HL-60 (cell line): Measurements from ENCODE around the gene MARCO.

Experiments used
- GABPA ChIP-seq: IDR thresholded peaks from 2 replicates; pipeline ENCODE4 v1.6.1; 2012; ENCODE audit warnings: low read depth
- TF ChIP-seq, protein P1 (sequence below): IDR thresholded peaks from one replicate; pipeline ENCODE4 v1.5.1; 2011; ENCODE audit warnings: low read length, control low read depth, inconsistent platforms; ENCODE audit not compliant: insufficient read depth
- TF ChIP-seq, protein P2 (sequence below): IDR thresholded peaks from 2 replicates; pipeline ENCODE4 v1.6.1; 2012; ENCODE audit warnings: low read depth; ENCODE audit not compliant: insufficient replicate concordance

DNA sequence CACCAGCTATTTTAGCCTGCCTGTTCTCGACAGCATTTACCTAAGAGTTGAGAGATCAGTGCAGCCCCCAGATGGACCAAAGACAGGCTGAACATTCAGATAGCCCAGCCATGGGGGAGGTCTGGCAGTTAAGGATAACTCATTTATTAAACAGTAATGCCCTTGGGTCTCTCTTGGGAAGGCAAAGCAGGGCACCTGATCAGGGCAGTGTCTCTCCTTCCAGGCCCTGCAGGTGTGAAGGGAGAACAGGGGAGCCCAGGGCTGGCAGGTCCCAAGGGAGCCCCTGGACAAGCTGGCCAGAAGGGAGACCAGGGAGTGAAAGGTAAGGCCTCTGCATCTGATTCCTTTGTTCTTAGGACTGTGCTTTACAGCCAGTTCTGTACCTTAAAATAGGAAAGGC, 49.6 kb downstream of the MARCO start:
- TF ChIP-seq, protein P1, sequence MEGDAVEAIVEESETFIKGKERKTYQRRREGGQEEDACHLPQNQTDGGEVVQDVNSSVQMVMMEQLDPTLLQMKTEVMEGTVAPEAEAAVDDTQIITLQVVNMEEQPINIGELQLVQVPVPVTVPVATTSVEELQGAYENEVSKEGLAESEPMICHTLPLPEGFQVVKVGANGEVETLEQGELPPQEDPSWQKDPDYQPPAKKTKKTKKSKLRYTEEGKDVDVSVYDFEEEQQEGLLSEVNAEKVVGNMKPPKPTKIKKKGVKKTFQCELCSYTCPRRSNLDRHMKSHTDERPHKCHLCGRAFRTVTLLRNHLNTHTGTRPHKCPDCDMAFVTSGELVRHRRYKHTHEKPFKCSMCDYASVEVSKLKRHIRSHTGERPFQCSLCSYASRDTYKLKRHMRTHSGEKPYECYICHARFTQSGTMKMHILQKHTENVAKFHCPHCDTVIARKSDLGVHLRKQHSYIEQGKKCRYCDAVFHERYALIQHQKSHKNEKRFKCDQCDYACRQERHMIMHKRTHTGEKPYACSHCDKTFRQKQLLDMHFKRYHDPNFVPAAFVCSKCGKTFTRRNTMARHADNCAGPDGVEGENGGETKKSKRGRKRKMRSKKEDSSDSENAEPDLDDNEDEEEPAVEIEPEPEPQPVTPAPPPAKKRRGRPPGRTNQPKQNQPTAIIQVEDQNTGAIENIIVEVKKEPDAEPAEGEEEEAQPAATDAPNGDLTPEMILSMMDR = no peak
- TF ChIP-seq, protein P2, sequence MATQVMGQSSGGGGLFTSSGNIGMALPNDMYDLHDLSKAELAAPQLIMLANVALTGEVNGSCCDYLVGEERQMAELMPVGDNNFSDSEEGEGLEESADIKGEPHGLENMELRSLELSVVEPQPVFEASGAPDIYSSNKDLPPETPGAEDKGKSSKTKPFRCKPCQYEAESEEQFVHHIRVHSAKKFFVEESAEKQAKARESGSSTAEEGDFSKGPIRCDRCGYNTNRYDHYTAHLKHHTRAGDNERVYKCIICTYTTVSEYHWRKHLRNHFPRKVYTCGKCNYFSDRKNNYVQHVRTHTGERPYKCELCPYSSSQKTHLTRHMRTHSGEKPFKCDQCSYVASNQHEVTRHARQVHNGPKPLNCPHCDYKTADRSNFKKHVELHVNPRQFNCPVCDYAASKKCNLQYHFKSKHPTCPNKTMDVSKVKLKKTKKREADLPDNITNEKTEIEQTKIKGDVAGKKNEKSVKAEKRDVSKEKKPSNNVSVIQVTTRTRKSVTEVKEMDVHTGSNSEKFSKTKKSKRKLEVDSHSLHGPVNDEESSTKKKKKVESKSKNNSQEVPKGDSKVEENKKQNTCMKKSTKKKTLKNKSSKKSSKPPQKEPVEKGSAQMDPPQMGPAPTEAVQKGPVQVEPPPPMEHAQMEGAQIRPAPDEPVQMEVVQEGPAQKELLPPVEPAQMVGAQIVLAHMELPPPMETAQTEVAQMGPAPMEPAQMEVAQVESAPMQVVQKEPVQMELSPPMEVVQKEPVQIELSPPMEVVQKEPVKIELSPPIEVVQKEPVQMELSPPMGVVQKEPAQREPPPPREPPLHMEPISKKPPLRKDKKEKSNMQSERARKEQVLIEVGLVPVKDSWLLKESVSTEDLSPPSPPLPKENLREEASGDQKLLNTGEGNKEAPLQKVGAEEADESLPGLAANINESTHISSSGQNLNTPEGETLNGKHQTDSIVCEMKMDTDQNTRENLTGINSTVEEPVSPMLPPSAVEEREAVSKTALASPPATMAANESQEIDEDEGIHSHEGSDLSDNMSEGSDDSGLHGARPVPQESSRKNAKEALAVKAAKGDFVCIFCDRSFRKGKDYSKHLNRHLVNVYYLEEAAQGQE = no peak
- TF ChIP-seq GABPA = no peak
